Left renal pelvis (tissue), 4 donors: ENCODE results near the gene ITPK1. TPM values are rescaled to one million over a fixed set of nuclear protein-coding genes. Genes with fewer than 3 reads are reported as not detected.

Experiments
- DNase-seq, 4 donors: peaks; one replicate each; pipeline ENCODE4 v3.0.0-alpha.2; 2013; ENCODE audit warnings: low read depth in 4 of 4, low spot score in 3 of 4
- polyA plus RNA-seq, 4 donors: library from polyadenylated mRNA; unstranded; fragments of 120-200 nt; gene quantifications; one replicate each; pipeline ENCODE4 v1.2.1, GENCODE V29; 2013; ENCODE audit not compliant: insufficient read length in 4 of 4

The ITPK1 gene
- polyA plus RNA-seq, 4 donors, result 16.5 to 33.7 (median 28.0) TPM

- no peak for DNase-seq
Observed at GRCh38 chr14:92997343-92998061, 118.2 kb downstream of the ITPK1 start.

- DNase-seq, result no peak
Observed at GRCh38 chr14:92995620-92996019, 120.1 kb downstream of the ITPK1 start.

DNA sequence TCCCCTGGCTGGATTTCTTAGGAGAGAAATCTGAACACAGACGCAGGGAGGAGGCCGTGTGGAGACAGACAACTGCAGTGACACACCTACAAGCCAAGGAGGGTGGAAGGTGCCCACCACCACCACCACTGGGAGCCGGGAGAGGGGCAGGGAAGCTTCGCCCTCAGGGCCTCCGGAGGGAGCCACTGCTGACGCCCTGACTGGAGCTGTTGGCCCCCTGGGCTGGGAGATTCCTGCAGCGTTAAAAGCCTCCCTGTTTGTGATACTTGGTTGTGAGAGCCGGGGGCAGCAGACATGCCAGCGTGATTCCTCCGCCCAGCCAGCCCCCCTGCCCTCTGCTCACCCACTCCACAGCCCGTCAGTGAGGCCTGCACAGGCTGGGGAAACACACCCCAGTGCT is 120.8 kb downstream of the ITPK1 start:
- no peak for DNase-seq

GRCh38 chr14:92994131-92994676 is 121.5 kb downstream of the ITPK1 start:
- no peak for DNase-seq

DNA sequence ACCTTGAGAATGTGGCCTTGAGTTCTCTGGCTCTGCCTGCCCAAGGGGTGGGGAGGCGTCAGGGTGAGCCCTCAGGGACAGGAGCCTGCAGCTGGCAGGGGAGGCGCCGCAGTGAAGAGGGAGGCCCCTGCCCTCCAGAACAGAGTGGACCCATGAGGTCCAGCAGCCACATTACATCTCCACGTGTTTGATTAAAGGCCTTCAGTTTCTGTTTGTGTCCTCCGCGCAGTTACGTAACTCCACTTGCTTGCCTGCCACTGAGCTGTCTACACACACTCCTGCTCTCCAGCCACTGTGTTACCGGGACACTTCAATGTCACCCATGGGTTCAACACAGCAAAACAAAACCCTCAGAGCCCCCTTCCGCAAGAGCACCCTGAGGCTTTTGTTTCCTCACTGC is 122.4 kb downstream of the ITPK1 start:
- DNase-seq, result no peak

DNA sequence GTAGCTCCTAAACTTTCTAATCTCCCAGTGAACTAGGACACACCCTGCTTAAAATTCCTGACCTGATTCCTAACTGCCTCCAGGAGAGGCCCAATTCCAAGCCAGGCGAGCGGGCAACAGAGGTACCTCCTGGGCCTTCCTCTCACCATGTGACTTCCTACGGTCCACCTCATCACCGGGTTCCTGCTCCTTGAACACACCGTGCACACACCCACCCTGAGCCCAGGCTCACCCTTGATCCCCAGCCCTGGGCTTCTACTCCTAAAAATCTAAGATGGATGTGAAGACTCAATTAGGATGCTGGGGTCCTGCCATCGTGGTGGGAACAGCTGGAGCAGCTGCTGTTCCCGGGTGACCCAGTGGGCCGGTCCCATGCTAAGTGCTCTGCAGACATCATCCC is 124.2 kb downstream of the ITPK1 start:
- no peak for DNase-seq

DNA sequence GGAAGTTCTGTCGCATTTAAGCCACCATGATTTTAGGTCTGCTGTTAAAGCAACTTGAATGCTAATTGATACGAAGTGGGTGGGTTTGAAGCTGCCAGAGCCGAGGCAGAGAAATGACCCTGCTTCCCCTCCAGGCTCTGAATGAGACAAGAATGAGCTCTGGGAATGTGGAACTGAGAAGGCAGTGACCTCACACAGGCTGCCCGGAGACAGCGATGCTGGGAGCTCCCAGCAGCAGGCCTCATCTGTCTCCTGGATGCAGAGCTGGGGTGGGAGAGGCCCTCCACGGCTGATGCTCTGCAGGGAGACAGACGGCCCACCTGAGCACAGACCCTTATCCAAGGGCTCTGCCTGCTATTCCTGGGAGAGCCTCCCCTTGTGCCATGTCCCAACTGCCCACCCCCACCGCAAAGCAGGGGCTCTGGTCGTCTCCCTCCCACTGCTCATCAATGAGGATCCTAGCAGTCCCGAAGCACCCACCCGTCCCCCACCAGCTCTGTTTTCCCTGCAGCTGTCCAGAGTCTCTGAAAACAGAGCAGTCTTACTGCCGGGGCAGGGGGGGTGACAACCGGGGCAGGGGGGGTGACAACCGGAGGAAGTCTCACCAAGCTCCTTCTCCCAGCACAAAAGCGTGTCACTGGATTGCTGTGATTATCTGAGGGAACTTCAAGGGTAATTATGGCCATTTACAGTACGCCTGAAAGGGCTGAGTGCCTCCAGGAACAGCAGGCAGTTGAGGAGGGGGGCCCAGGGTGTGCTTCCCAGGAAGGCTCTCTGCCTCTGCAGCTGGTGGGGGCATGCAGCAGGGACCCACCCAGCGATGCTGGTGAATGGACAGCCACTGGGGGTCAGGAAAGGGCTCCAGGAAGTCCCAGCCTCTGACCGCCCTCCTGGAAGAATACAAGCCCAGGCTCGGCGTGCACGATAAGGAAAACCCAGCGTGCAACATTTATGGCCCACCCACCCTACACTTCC is 125.0 kb downstream of the ITPK1 start:
- DNase-seq, result no peak

- no peak for DNase-seq
Observed at GRCh38 chr14:92988786-92989755, 126.7 kb downstream of the ITPK1 start.

DNA sequence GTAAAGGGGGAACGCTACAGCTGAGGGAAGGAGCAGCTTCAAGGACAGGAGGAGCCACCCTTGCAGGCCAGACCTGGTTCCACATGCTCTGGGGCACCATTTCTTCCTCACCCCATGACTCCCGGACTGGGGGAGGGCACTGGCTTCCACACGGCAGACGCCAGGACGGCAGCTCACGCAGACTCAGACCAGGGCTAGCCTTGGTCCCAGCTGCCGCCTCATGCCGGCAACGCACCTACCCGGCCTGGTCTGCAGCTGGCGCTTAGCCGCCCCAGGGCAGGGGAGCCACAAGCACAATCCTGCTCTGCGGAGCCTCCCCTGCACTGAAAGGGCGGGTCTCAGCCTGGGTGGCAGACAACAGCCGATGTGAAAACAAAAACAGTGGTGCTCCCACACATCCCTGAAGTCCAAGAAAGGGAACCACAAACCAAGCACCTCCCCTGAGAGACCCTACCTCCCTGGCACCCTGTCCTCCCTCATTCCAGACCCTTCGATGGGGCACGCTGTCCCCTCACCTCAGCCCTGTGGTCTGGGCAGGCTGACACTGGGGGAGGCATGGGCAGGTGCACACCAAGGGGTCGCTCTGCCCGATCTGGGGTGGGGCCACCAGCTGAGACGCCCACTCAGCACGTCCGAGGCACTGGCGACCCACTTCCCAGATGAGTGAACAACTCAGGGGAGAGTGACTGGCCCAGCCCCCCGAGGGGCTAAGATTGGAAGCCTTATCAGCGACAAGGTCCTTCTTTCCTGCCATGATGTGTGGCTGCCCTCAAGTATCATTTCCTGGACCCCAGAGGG is 127.8 kb downstream of the ITPK1 start:
- no peak for DNase-seq

DNA sequence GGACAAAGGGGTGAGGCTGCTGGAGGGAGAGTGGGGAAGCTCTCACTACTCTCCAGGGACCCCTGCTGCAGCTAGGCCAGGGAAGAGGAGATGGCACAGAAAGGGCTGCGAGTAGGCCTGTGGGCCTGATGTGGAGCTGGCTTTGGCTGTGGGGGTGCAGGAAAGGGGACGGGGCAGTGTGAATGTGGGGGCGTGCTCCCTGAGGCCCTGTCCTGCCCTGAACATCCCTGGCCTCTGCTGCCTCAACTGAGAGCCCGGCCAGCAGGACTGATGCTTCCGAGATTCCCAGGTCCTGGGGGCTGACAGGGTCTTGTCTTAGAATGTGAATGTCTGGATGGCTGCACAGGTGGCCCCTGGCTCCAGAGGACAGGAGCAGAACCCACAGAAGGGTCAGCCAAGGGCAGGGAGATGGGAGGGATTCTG is 128.6 kb downstream of the ITPK1 start:
- no peak for DNase-seq

GRCh38 chr14:92986254-92987147 is 129.2 kb downstream of the ITPK1 start:
- no peak for DNase-seq

- DNase-seq, result no peak
Observed at GRCh38 chr14:92985521-92985920, 130.2 kb downstream of the ITPK1 start.

DNA sequence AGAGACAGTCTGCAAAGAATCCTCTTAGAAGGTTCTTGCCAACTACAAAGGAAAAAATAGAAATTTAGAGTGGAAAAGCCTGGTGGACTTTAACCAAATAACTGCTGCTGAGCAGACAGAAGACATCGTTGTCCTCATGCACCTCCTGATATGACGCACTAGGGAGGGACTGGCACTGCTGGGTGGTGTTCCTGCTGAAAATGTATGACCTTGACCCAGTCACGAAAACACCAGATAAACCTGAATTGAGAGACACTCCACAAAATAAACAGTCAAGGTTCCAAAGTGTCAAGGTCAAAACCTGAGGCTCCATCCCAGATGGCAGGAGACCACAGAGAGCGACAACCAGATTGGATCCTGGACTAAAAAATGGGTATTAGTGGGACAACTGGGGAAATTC is 130.8 kb downstream of the ITPK1 start:
- no peak for DNase-seq

DNA sequence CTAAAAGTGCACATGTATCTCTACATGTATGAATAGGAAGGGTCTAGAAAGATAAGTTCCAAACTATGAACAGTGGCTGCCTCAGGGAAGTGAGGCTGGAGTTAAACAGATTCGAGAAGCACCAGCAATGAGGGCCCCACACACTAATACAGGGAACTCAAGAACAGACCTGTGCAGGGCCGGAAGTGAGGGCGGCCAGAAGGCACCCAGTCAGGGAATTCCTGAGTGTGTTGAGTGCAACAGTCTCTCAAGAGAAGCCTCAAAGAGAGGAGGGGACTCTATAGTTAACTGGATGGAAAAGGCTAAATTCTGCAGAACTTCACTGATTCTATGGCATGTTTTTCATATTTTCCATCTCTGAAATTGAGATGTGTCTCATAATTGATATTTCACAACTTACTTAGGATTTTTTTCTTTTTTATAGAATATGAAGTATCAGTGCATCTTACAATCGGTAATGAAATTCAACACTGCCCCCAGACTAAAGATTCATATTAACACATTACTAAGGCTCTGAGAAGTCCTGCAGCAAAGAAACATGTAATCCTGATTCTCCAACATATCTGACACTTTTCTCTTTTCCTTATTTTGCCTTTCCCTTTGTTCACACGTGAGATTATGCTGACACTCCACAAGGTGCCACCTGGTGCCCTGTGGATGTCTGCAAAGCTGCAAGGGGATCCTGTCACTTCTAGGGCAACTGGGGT is 131.5 kb downstream of the ITPK1 start:
- no peak for DNase-seq

- no peak for DNase-seq
Observed at GRCh38 chr14:92982956-92983355, 132.8 kb downstream of the ITPK1 start.

DNA sequence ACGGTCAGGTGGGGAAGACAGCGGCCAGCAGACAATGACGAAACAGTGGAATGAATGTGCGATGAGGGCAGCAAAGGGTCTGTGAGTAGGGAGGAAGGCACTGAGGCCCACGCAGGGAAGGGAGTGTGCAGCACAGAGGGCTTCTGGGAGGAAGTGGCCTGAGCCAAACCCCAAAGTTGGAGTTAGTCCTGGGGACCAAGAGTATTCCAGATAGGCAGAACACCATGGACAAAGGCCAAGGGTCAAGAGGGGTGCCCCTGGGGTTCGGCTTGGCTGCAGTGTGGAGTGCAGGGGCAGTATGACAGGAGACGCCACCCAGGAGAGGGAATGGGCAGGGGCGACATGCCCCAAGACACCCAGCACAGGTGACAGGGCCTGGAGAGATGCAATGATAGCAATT is 134.0 kb downstream of the ITPK1 start:
- no peak for DNase-seq

DNA sequence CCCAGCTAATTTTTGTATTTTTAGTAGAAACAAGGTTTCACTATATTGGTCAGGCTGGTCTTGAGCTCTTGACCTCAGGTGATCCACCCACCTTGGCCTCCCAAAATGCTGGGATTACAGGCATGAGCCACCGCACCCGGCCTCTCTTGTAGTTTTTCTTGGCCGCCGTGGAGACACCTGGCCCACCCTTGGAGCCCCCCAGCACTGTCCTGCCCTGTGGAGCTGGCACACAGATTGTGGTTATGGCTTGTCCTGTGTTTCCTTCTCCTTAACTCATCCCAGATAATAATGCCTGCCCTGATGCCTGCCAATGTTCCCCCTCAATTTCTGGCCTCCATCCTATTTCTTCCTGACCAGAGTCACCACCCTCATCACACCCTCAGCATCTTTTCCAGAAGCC is 134.9 kb downstream of the ITPK1 start:
- no peak for DNase-seq
